HepG2 (cell line): ENCODE data around the gene LIF. TPM values are rescaled to one million over a fixed set of nuclear protein-coding genes. Genes with fewer than 3 reads are reported as not detected.

Experiments used
- KDM2A ChIP-seq: sonication (generic); formaldehyde crosslinking; IDR thresholded peaks from 2 replicates; pipeline ENCODE4 v1.4.0; 2020; ENCODE audit warnings: low read depth, missing genetic modification reagents, borderline replicate concordance
- KLF16 ChIP-seq, 2 experiments: sonication (generic) in 1 of 2; formaldehyde crosslinking in 1 of 2; IDR thresholded peaks; 2 replicates each; pipeline versions ENCODE4 v1.6.1 to v1.8.0; 2016 to 2023; ENCODE audit warnings: missing genetic modification reagents in 2 of 2, missing compliant biosample characterization in 1 of 2
- MED1 ChIP-seq: sonication (generic); formaldehyde crosslinking; IDR thresholded peaks from 2 replicates; pipeline ENCODE4 v1.4.0; 2020; ENCODE audit warnings: missing genetic modification reagents
- RFXANK ChIP-seq: IDR thresholded peaks from 2 replicates; pipeline ENCODE4 v1.6.1; 2016
- SIX4 ChIP-seq: sonication (generic); formaldehyde crosslinking; IDR thresholded peaks from 2 replicates; pipeline ENCODE4 v1.4.0; 2020; ENCODE audit warnings: missing genetic modification reagents
- SNRNP70 ChIP-seq: fragments of 200-400 bp; formaldehyde crosslinking; IDR thresholded peaks from 2 replicates; pipeline ENCODE4 v1.6.1; 2017; ENCODE audit warnings: mild to moderate bottlenecking, low read depth, low read length, moderate library complexity
- YY1 ChIP-seq: IDR thresholded peaks from 2 replicates; pipeline ENCODE4 v1.6.1; 2011; ENCODE audit warnings: low read length, low read depth, moderate library complexity, mild to moderate bottlenecking; ENCODE audit not compliant: insufficient read depth, insufficient replicate concordance
- ZBTB42 ChIP-seq: sonication (generic); formaldehyde crosslinking; IDR thresholded peaks from 2 replicates; pipeline ENCODE4 v1.5.0; 2020; ENCODE audit warnings: mild to moderate bottlenecking, missing genetic modification reagents
- ZNF143 ChIP-seq: sonication (generic); formaldehyde crosslinking; IDR thresholded peaks from 2 replicates; pipeline ENCODE4 v1.4.0; 2020; ENCODE audit warnings: missing genetic modification reagents
- ZNF20 ChIP-seq: sonication (generic); formaldehyde crosslinking; IDR thresholded peaks from 2 replicates; pipeline ENCODE4 v1.4.0; 2020; ENCODE audit warnings: mild to moderate bottlenecking, moderate library complexity, missing genetic modification reagents
- ZNF317 ChIP-seq: sonication (generic); formaldehyde crosslinking; IDR thresholded peaks from 2 replicates; pipeline ENCODE4 v1.5.0; 2020; ENCODE audit warnings: mild to moderate bottlenecking, missing genetic modification reagents
- ZNF747 ChIP-seq: sonication (generic); formaldehyde crosslinking; IDR thresholded peaks from 2 replicates; pipeline ENCODE4 v1.8.1; 2023; ENCODE audit warnings: missing genetic modification reagents, mild to moderate bottlenecking, borderline replicate concordance
- ZNF768 ChIP-seq: sonication (generic); formaldehyde crosslinking; IDR thresholded peaks from 2 replicates; pipeline ENCODE4 v1.4.0; 2020; ENCODE audit warnings: missing genetic modification reagents
- ZSCAN20 ChIP-seq: sonication (generic); formaldehyde crosslinking; IDR thresholded peaks from 2 replicates; pipeline ENCODE4 v1.4.0; 2020; ENCODE audit warnings: missing genetic modification reagents, mild to moderate bottlenecking, borderline replicate concordance
- ZSCAN25 ChIP-seq: sonication (generic); formaldehyde crosslinking; IDR thresholded peaks from 2 replicates; pipeline ENCODE4 v1.8.0; 2022; ENCODE audit warnings: mild to moderate bottlenecking, missing genetic modification reagents
- polyA plus RNA-seq, 8 experiments: library from polyadenylated mRNA; depleted of rRNA in 3 of 8; stranded (reverse) in 7 of 8; unstranded in 1 of 8; fragments of >200 nt; fragmentation: Illumina TruSeq in 4 of 8; extraction: Trizol in 4 of 8; gene quantifications; 2 replicates each; pipeline versions ENCODE4 v1.2.1 to v1.2.3, GENCODE V29; 2011 to 2016; ENCODE audit warnings: low read depth in 4 of 8, missing spikeins in 1 of 8, mixed read lengths in 1 of 8; ENCODE audit not compliant: insufficient read depth in 1 of 8
- total RNA-seq, 5 experiments: library from RNA; depleted of rRNA; stranded (reverse); fragments of >200 nt; fragmentation: Illumina TruSeq; extraction: Trizol; gene quantifications; 2 replicates each; pipeline ENCODE4 v1.2.3, GENCODE V29; 2016; ENCODE audit warnings: low read depth in 1 of 5
- TF ChIP-seq, protein P1 (sequence below): sonication (generic); formaldehyde crosslinking; IDR thresholded peaks from 2 replicates; pipeline ENCODE4 v1.5.1; 2020; ENCODE audit warnings: missing genetic modification reagents, mild to moderate bottlenecking, borderline replicate concordance
- TF ChIP-seq, protein P2 (sequence below): sonication (generic); formaldehyde crosslinking; IDR thresholded peaks from 2 replicates; pipeline ENCODE4 v1.4.0; 2020; ENCODE audit warnings: missing genetic modification reagents, borderline replicate concordance
- TF ChIP-seq, protein P3 (sequence below): sonication (generic); formaldehyde crosslinking; IDR thresholded peaks from 2 replicates; pipeline ENCODE4 v1.5.0; 2020; ENCODE audit warnings: missing genetic modification reagents
- TF ChIP-seq, protein P4 (sequence below): IDR thresholded peaks from 2 replicates; pipeline ENCODE4 v1.6.1; 2016; ENCODE audit warnings: low read depth, borderline replicate concordance
- TF ChIP-seq, protein P5 (sequence below): sonication (generic); formaldehyde crosslinking; IDR thresholded peaks from 2 replicates; pipeline ENCODE4 v1.8.0; 2022; ENCODE audit warnings: missing genetic modification reagents, mild to moderate bottlenecking, moderate library complexity, borderline replicate concordance

The LIF gene
- total and polyA plus RNA-seq, 2 of the 13 experiments (the other 11 are each of a cell fraction or from before 2014, with no cell fraction given): 3.6 to 8.5 TPM

DNA sequence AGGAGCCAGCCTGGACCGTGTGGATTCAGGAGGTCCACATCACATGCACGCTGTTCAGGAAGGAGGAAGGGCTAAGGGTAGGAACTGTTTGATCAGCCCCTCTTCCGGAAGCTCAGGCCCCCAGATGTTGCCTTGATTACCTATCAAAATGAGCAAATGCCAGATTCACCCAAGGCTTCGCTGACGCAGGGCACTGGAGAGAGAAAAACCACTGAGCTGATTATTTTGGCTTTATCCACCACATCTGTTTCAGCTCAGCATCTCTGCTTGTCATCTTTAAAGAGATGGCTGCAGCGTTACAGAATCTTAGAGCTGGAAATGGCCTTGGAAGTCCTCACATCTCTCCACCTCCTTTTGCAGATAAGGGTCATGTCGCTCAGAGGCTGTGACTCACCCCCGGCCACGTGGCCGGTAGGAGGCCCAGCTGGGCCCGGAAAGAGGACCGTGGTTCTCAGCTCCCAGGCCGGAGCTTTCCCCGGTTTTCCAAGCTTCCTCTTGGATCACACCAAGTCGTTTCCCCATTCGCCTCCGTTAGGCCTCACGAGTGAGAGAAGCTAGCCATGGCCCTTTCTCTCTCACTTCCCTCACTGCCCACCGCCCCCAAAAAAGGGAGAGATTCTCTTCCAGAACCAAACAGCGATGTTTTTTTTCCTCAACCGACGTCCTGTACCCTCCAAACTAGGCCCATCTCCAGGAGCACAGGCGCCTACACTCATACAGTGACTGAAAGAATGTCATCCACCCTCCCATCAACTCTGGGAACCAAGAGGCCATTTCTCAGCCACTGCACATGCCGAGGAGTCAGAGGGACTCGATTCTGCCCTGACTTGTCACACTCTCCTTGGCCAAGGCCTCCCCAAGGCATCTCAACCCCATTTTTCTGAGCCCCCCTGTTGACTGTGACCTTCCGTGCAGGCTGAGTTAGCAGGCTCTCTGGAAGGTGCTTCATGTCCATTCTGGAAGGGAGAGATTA is 37.6 kb downstream of the LIF start (continued):
- TF ChIP-seq ZNF20 (CRISPR knock-in tag) (no peak), ZNF747 (no peak), ZNF768 (CRISPR knock-in tag) (no peak), RFXANK (CRISPR knock-in tag) (no peak), KLF16 (CRISPR knock-in tag; IDR thresholded peaks at IDR 0.05) (peak in 1 of 2 experiments; percentile 60; a peak in 1 of 4 replicates), ZBTB42 (CRISPR knock-in tag) (no peak), SNRNP70 (no peak), MED1 (peak; percentile 83), ZSCAN20 (CRISPR knock-in tag) (no peak), ZSCAN25 (CRISPR knock-in tag) (no peak), ZNF317 (CRISPR knock-in tag) (no peak), SIX4 (CRISPR knock-in tag) (no peak), ZNF143 (CRISPR knock-in tag) (peak; percentile 52; the same call in 1 of the 2 replicates), YY1 (peak; percentile 30), KDM2A (CRISPR knock-in tag) (0 out of 2 replicates have a peak, but pooled peaks have one; percentile 27)
- TF ChIP-seq, protein P1, sequence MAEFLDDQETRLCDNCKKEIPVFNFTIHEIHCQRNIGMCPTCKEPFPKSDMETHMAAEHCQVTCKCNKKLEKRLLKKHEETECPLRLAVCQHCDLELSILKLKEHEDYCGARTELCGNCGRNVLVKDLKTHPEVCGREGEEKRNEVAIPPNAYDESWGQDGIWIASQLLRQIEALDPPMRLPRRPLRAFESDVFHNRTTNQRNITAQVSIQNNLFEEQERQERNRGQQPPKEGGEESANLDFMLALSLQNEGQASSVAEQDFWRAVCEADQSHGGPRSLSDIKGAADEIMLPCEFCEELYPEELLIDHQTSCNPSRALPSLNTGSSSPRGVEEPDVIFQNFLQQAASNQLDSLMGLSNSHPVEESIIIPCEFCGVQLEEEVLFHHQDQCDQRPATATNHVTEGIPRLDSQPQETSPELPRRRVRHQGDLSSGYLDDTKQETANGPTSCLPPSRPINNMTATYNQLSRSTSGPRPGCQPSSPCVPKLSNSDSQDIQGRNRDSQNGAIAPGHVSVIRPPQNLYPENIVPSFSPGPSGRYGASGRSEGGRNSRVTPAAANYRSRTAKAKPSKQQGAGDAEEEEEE (CRISPR knock-in tag): no peak
- TF ChIP-seq, protein P2, sequence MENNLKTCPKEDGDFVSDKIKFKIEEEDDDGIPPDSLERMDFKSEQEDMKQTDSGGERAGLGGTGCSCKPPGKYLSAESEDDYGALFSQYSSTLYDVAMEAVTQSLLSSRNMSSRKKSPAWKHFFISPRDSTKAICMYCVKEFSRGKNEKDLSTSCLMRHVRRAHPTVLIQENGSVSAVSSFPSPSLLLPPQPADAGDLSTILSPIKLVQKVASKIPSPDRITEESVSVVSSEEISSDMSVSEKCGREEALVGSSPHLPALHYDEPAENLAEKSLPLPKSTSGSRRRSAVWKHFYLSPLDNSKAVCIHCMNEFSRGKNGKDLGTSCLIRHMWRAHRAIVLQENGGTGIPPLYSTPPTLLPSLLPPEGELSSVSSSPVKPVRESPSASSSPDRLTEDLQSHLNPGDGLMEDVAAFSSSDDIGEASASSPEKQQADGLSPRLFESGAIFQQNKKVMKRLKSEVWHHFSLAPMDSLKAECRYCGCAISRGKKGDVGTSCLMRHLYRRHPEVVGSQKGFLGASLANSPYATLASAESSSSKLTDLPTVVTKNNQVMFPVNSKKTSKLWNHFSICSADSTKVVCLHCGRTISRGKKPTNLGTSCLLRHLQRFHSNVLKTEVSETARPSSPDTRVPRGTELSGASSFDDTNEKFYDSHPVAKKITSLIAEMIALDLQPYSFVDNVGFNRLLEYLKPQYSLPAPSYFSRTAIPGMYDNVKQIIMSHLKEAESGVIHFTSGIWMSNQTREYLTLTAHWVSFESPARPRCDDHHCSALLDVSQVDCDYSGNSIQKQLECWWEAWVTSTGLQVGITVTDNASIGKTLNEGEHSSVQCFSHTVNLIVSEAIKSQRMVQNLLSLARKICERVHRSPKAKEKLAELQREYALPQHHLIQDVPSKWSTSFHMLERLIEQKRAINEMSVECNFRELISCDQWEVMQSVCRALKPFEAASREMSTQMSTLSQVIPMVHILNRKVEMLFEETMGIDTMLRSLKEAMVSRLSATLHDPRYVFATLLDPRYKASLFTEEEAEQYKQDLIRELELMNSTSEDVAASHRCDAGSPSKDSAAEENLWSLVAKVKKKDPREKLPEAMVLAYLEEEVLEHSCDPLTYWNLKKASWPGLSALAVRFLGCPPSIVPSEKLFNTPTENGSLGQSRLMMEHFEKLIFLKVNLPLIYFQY (CRISPR knock-in tag): peak; percentile 84; the same call in 1 of the 2 replicates
- TF ChIP-seq, protein P3, sequence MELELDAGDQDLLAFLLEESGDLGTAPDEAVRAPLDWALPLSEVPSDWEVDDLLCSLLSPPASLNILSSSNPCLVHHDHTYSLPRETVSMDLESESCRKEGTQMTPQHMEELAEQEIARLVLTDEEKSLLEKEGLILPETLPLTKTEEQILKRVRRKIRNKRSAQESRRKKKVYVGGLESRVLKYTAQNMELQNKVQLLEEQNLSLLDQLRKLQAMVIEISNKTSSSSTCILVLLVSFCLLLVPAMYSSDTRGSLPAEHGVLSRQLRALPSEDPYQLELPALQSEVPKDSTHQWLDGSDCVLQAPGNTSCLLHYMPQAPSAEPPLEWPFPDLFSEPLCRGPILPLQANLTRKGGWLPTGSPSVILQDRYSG (CRISPR knock-in tag): no peak
- TF ChIP-seq, protein P4, sequence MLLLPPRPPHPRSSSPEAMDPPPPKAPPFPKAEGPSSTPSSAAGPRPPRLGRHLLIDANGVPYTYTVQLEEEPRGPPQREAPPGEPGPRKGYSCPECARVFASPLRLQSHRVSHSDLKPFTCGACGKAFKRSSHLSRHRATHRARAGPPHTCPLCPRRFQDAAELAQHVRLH (CRISPR knock-in tag): no peak
- TF ChIP-seq, protein P5, sequence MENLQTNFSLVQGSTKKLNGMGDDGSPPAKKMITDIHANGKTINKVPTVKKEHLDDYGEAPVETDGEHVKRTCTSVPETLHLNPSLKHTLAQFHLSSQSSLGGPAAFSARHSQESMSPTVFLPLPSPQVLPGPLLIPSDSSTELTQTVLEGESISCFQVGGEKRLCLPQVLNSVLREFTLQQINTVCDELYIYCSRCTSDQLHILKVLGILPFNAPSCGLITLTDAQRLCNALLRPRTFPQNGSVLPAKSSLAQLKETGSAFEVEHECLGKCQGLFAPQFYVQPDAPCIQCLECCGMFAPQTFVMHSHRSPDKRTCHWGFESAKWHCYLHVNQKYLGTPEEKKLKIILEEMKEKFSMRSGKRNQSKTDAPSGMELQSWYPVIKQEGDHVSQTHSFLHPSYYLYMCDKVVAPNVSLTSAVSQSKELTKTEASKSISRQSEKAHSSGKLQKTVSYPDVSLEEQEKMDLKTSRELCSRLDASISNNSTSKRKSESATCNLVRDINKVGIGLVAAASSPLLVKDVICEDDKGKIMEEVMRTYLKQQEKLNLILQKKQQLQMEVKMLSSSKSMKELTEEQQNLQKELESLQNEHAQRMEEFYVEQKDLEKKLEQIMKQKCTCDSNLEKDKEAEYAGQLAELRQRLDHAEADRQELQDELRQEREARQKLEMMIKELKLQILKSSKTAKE (CRISPR knock-in tag): no peak
